CD4-positive, alpha-beta T cell treated with Interleukin-12 subunit alpha and Interleukin-12 subunit beta, for 1 hour (primary cell): ENCODE data around the gene GAS7.

Source experiments
- DNase-seq: peaks from one replicate; pipeline ENCODE4 v3.0.0-alpha.2; 2020

Gene GAS7

DNA sequence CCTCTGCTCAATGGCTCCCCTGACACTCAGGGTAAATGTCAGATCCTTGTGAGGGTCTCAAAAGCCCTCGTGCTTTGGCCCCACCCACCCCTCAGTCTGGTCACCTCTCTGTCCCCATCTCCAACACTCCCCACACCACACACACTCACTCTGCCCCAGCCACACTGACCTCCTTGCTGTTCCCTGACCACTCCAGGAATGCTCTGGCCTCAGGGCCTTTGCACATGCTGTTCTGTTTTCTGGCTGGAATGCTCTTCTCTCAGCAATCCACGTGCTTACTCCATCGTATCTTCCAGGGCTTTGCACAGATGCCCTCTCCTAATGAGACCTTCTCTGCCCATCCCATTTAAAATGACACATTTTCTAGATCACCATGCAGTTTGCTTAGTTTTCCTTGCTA is 28.2 kb downstream of the GAS7 start:
- DNase-seq: no peak

DNA sequence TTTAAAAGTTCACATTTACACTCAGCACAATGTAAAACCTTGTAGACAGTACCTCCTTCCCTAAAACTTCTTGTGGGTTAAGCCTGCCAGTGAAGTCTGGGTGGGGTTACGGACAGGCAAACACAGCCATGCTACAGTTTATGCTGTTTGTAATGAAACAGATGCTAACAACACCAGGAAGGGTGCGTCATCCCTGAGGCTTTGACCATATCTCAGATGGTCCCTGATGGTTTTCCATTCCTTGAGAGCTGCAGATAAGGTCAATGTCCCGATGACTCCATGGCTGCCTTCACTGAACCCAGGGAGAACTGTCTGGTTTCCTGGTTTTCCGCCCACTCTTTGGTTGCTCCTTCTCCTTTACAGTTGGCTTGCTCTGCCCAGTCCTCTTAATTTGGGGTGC is 29.1 kb downstream of the GAS7 start:
- no peak for DNase-seq

DNA sequence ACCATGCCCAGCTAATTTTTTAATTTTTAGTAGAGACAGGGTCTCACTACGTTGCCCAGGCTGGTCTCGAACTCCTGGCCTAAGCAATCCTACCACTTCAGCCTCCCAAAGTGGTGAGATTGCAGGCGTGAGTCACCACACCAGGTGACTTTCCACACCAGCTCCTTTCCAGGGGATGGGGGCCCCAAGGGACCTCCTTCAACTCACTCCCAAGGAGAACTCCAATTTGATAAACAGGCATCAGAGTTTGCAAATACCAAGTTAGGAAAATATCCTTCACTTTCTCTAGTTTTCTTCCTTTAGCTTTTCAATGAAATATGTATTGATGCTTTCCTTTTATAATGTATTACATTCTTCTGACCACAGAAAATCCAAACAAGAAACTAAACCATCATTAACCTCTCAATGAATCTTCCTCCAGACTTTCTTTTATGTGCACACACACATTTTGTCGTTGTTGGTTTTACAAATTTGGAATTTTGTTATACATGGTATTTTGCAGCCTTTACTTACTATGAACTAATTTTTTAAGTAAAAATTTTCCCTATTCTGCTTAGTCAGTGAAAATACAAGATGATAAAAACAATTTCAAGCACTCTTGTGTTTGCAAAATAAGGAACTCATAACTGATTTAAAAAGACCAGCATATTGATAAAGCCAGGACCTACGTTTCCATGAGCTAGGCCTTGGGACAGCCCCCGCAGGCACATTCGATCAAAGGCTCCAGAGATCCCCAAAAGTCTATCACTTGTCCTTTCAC is 32.0 kb downstream of the GAS7 start:
- DNase-seq: no peak

DNA sequence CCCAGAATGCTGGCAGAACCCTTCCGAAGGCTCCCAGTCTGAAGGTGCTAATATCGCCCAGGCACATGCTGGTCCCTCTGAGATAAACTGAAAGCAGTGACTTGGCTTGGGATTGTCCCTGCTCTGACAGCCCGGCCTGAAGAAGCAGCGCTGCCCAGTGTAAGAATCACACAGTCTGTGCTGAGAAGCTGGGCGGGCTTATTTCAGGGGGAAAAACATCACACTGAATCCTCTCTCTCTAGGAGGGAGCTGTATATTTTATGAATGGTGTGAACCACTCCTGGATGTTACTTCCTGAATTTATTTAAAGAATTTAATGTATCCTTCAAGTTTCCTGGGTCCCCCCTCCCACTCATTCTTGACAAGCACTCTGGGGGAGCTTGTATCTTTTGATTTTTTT is 36.3 kb downstream of the GAS7 start:
- DNase-seq: no peak

DNA sequence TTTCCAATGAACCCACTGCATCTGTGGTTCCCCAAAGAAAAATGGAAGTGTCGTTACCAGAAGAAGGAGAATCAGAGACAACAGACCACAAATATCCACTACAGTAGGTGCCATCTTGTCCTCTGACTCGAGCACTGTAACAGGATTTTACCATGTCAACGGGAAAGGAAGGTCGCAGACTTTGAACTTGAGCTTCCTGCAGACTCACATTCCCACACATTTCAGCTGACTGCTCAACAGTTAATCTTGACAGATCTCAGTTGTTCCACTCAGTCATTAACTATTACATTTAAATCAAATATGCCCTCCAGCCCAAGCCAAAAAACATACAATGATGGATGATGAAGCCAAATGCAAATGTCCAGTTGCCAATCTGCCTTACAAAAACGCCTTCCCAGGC is 37.0 kb downstream of the GAS7 start:
- no peak for DNase-seq

DNA sequence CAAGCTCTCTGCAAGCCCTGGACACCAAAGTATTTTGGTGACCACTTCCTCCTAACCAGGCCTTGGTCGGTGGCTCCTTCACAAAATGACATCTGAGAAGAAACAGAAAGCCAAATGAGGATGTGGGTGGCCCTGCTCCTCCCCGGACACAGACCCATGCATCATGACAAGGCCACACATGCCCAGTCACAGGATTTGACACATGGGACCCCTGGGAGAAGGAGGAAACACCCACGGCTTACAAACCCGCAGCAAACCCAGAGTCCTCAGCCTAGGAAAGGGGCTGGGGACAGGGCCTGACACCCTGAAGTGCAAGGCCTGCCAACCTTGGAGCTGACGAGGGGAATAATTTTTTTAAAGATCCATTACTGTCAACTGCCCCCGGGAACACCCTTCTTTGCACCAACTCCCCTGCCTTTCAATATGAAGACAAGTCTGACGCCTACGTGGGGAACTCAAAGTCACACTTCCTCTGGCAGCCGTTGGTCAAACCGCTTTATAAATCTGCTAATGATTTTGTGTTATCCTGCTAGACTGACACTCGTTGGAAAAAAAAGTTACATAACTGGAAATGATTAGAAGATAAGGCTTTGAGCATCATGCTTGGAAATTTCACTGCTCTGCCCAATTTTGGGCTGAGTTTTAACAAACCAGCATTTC is 41.3 kb downstream of the GAS7 start:
- peak; percentile 25 for DNase-seq

DNA sequence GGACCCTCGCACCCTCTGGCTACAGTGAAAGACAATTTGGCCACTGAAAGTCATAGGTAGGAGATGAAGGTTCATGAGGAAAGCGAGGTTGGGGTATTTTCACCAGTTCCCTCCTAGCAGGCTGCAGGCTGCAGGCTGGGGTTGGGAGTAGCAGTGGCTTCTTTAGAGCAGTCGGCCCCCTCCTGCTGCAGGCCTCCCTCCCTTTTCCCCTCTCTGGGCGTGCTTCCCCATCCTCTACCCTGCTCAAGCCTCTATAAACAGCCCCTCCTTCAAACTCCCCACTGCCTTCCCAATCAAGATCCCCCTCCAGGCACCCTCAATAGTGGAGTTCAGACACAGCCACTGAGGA is 41.8 kb downstream of the GAS7 start:
- DNase-seq: no peak

DNA sequence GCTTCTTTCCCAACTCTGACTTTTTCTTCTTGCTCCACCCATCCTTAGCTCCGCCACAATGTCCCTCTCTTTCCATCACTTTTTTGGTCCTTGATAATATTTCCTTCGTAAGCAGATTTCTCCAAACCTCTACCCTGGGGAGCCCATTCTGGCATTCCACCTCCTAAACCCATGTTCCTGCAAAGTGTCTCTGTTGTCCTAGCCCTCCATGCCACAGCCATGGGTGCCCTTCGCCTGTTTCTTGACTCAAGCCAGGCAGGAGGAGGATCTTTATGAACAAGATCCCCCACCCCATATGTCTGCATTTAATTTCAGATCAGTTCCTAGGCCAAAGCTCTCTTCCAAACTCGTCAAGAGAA is 42.4 kb downstream of the GAS7 start:
- DNase-seq: no peak

DNA sequence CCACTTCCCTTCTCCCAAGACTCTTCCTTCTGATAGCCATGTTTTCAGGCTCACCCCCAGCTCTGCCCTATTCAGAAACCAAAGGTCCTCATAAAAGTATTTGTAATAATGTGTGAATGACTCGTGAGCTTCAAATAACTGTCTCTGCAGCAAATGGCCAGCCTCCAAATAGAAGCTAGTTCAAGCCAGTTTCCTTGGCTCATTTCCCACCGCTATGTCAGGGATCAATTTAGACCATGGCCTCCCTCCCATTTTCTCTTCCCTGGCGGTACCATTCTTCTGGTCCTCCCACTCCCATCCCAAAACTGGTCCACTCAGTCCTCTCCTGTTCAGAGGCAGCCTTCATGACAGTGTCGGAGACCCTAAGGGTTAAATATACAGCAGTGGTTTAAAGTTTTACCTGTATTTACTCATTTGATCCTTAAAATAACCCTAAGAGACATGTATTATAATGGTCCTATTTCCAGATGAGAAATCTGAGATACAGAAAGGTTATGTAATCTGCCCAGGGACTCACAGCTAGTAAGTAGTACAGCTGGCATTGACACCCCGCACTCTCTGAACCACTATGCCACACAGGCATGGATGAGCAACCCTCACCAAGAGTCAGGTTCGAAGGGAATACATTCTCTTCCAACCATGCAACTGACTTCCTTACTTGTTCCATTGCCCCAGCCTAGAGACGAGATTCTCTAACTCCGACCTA is 42.9 kb downstream of the GAS7 start:
- DNase-seq: no peak

DNA sequence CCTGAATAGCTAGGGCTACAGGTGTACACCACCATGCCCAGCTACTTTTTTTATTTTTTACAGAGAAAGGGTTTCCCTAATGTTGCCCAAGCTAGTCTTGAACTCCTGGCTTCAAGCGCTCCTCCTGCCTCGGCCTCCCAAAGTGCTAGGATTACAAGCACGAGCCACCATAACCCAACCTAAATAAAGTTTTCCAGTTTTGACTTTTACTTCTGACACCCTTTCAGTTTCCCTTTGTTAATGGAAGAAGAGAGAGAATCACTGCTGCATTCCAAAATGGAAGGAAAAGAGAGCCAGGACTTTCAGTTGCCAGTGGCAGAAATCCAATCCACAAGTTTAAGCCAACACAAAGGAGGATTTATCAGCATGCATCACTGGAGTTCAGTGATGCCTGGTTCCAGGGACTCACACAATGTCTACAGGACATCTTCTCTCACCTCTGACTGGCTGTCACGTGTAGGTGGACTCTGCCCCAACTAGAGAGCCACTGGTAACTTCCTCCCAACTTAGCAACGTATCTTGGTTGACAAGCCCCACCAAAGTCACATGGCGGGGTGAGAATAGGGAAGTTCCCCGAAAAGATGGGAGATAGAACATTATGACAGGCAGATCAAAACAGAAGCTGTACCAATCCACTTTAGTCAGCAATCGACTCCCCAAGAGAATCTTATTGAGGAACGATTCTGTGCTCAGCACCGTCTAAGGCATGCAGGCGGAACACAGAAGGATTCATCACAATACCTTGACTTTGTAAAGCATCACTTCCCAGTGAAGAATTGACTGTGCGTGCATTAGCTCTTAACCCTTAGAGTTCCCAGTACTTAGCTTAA is 46.5 kb downstream of the GAS7 start:
- peak; percentile 28 for DNase-seq

DNA sequence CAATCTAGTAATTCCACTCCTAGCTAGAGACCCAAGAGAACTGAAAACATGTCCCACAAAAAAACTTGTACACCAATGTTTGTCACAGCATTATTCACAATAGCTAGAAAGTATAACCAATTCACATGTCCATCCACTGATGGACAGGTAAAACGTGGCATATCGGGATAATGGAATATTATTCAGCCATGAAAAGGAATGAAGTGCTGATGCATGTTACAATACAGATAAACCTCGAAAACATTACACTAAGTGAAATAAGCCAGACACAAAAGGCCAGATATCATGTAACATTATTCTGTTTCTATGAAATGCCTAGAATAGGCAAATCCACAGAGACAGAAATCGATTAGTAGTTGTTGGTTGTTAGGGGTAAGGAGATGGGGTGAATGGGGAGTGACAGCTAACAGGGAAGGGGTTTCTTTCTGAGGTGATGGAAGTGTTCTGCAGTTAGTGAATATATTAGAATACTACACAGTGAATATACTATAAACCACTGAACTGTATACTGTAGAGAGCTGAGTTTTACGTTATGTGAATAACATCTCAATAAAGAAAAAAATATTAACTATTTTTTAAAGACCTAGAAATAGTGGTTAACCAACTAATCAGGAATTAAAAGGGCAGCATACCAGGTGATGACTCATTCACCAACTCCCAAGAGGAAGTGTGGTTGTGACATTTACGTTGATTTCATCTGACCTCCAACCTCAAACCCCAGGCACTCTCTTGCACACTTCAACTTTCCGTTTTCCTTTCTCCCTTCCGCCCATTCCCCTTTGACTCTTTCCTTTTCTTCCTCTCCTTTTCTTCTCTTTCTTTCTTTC is 48.6 kb downstream of the GAS7 start:
- DNase-seq: peak; percentile 37

DNA sequence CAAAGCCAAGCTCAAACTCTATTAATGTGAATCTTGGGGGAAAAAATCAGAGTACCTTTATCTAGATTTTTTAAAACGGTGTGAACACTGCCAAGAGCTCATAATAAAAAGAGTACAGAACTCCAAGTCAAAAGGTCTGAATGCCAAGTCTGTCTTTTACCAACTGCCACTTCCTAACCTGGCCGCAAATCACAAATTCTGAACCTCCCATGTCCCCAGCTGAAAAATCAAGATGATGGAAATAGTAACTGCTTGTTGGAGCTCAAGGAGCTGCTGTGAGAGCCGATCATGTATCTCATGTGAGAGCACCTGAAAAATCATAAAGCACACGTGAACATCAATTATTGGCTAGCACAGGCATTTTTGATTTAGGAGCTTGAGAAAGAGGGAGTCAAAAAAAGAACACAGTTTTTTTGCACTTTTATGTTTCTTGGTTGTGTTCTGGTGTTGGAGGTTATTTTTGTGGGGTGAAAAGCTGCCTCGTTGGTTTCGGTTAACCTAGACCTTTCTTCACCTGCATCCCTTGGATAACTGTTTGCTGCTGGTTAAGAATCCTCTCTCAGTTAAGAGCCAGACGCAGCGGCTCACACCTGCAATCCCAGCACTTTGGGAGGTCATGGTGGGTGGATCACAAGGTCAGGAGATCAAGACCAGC is 50.5 kb downstream of the GAS7 start:
- DNase-seq: no peak

DNA sequence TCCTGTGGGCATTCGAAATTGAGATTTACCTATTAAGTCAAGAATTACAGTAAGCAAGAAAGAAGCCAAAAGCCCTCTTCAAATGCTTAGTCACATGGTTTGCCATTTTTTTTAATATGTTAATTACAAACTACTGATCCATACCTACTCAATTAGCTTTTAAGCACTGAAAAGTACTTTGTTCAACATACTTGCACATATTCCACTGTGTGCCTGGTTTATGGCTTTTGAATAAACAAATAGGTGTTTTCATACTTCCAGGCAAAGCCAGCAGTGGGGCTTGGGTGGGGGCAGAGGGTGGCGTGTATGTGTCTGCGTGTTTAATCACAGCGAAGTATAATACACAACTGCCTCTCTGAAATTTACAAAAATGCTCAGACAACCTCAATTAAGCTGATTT is 51.4 kb downstream of the GAS7 start:
- no peak for DNase-seq

DNA sequence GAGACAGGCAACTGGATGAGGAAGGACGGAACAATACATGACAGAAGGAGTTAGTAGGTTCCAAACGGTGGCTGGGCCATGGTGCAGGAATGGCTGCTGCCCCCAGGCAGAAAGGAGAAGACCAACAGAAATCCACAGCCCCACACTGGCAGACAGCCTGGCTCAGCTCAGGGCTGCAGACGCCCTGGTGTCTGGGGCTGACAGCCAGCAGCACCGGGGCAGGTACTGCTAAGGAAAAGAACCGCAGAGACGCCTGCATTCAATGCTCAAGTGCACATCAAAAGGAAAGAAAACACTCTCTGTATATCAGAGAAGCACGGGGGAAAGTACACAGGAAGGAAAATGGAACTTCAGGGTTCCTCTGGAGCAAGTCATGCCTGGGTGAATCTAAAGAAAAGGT is 53.4 kb downstream of the GAS7 start:
- no peak for DNase-seq

DNA sequence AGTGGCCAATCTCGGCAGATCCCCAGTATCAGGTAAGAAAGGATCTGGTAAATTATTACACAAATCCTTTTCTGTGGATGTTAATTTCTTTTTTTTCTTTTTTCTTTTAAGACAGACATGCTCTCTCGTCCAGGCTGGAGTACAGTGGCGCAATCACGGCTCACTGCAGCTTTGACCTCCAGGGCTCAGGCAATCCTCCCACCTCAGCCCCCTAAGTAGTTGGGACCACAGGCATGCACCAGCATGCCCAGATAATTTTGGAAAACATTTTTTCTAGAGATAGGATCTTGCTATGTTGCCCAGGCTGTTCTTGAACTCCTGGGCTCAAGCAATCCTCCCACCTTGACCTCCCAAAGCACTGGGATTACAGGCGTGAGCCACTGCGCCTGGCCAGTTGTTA is 54.0 kb downstream of the GAS7 start:
- no peak for DNase-seq

DNA sequence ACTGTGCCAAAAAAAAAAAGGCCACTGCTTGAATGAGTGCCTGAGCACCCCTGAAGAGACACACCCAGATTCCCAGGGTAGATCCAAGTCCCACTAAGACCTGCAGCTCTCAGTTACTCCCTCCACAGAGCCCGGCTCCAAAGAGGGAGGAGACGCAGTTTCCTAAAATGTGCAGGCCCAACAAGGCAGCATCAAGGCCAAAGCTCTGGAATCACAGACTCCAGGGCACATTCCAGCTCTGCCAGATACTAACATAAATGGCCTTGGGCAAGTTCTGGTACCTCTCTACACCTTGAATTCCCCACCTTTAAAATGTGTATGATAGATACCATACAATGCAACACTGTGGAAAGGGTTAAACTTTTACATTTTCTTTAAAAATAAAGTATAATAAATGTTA is 57.0 kb downstream of the GAS7 start:
- no peak for DNase-seq

DNA sequence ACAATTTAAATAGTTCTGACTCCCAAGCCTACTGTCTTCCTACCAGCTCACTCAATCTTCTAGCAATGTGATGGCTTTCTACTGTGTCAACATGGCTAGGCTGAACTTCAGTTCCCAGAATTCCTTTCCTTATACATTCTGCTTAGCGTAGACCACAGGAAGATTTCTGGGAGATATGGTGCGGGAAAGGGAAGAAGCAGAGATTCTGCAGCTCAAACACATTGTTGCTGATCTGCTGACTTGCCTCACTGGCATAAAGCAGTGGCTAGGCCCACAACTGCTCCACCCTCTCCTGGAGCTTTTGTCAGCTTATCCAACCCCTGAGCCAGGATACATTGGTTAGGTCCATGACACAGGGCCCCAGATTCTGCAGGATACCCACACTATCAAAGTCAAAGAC is 58.8 kb downstream of the GAS7 start:
- no peak for DNase-seq

DNA sequence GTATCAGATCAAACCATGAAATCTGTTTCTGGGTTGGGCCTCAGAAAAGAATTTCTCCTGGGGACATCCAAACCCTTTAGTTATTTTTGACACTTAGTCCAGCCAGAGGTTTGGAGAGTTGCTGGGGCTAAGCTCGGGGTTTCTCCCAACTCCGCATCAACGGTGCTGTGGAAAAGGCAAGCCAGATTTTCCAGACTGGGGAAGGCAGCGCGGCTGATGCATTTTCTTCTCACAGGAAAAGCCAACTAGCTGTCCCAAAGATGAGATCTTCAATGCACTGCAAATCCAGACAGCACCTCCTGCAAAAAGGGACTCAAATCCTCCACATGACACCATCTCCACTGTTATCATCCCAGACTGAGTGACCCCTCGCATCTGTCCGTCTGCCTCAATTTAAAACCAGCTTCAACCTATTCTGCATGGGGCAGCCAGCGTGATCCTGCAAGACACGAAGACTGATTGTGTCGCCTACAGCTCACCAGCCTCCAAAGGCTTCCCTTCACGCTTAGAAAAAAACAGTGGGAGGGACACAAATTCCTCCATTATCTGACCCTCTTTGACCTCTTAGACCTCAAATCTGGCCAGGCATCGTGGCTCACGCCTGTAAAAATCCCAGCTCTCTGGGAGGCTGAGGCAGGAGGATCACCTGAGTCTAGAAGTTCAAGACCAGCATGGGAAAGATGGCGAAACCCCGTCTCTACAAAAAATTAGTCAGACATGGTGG is 62.0 kb downstream of the GAS7 start:
- no peak for DNase-seq

DNA sequence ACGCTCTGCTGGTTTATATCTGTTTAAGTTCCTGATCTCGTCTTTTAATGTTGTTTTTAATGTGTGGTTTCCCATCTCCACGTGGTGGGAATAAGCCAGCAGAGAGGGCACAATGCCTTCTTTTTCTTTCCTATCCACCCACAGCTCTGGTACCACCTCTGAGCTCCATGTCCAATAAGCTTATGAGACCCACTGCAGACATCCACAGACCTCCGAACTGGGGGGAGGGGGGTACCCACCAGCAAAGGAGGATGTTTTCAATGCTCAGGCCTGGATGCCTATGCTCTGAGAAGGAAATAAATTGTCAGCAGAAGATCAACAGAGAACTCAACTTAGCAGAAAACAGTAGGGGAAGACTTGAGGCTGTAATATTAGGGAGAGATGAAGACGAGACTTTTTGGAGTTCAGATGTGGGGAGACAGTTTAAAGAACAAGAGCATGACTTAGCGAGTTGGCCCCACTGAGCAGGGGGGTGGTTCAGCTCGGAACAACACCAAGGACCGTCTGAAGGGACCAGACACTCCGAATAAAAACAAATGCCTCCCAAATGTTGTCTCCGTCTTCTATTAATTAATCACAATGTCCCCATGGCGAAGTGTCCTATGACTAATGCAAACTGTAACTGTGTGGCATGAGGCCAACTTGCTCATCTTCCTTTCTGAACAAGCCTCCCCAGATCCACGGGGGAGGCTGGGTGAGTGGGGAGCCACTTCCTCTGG is 62.7 kb downstream of the GAS7 start:
- DNase-seq: no peak

DNA sequence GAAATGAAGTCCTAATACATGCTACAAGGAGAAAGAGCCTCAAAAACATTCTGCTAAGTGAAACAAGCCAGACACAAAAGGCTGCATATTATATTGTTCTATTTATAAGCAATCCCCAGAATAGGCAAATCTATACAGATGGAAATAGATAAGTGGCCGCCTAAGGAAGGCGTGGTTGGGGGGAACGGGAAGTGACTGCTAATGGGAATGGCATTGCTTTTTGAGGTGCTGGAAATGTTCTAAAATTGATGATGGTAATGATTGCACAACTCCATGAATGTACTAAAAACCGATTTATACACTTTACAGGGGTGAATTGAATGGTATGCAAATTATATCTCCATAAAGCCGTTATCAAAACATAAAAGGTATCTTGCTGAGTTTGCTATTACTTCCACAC is 67.7 kb downstream of the GAS7 start:
- DNase-seq: no peak

DNA sequence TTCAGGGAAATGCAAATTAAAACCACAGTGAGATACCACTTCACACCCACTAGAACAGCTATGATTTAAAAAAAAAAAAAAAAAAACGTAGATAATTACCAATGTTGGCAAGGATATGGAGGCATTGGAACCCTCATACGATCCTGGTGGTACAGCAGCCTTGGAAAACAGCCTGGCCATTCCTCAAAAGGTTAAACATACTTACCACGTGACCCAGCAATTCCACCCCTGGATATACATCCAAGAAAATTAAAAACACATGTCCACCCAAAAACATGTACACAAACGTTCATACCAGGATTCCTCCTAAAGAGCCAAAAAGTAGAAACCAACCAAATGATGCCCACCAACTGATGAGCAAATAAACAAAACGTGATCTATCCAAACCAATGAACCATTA is 68.1 kb downstream of the GAS7 start:
- DNase-seq: no peak
